A673 (cell line): ENCODE measurements around the gene HDX. TPM values are rescaled to one million over a fixed set of nuclear protein-coding genes. Genes with fewer than 3 reads are reported as not detected.

Source experiments
- BruUV-seq: library from RNA; stranded (reverse); fragments of 400-500 nt; replicated peaks from 2 replicates; lab custom pipeline; 2021; lab: Mats Ljungman, UMichigan
- CTCF ChIA-PET: fragments of 300-600 bp; sonication (Branson Sonifier 250); formaldehyde crosslinking; loops from one replicate; lab custom pipeline; 2022; ENCODE audit warnings: antibody characterized with exemption; lab: Charles Lee
- POLR2A ChIA-PET: fragments of 300-600 bp; sonication (Branson Sonifier 250); formaldehyde crosslinking; loops from one replicate; lab custom pipeline; 2022; ENCODE audit warnings: antibody characterized with exemption; ENCODE audit not compliant: low non-redundant PET; lab: Charles Lee
- DNase-seq: peaks from one replicate; pipeline ENCODE4 v3.0.0-alpha.2; 2015; ENCODE audit warnings: low spot score
- H3K27ac ChIP-seq: fragments of 200-600 bp; sonication (generic); 2 replicates; pipeline ENCODE4 v1.5.1; 2016; ENCODE audit warnings: mixed run types, low read depth, mild to moderate bottlenecking, mixed read lengths, antibody characterized with exemption, low read length; ENCODE audit not compliant: poor library complexity, severe bottlenecking
- H3K27me3 ChIP-seq: fragments of 200-600 bp; sonication (generic); replicated peaks from 2 replicates; pipeline ENCODE4 v1.6.1; 2017; ENCODE audit warnings: mixed run types, low read depth, mild to moderate bottlenecking, mixed read lengths, antibody characterized with exemption, low read length; ENCODE audit not compliant: insufficient read depth, poor library complexity
- H3K36me3 ChIP-seq: fragments of 200-600 bp; sonication (generic); 2 replicates; pipeline ENCODE4 v1.6.1; 2016; ENCODE audit warnings: mixed run types, mild to moderate bottlenecking, mixed read lengths, antibody characterized with exemption, low read length; ENCODE audit not compliant: insufficient read depth, poor library complexity, severe bottlenecking
- H3K4me1 ChIP-seq: fragments of 200-600 bp; sonication (generic); 2 replicates; pipeline ENCODE4 v1.6.1; 2017; ENCODE audit warnings: mixed run types, mild to moderate bottlenecking, mixed read lengths, antibody characterized with exemption, low read length; ENCODE audit not compliant: insufficient read depth, poor library complexity, severe bottlenecking
- H3K4me3 ChIP-seq: fragments of 200-600 bp; sonication (generic); 2 replicates; pipeline ENCODE4 v1.5.1; 2016; ENCODE audit warnings: low read depth, mixed run types, mild to moderate bottlenecking, mixed read lengths, low read length; ENCODE audit not compliant: poor library complexity, severe bottlenecking
- H3K9me3 ChIP-seq: fragments of 200-600 bp; sonication (generic); 2 replicates; pipeline ENCODE4 v1.6.1; 2016; ENCODE audit warnings: mixed run types, low read depth, mild to moderate bottlenecking, mixed read lengths, antibody characterized with exemption, low read length; ENCODE audit not compliant: poor library complexity, severe bottlenecking
- CTCF ChIP-seq: fragments of 300-800, 200-600 bp; sonication (generic); conservative IDR thresholded peaks from 2 replicates; pipeline ENCODE4 v1.5.1; 2017; ENCODE audit warnings: low read depth, mild to moderate bottlenecking, antibody characterized with exemption, low read length, moderate library complexity, mixed read lengths
- EZH2 ChIP-seq: fragments of 200-600 bp; sonication (generic); IDR thresholded peaks from 2 replicates; pipeline ENCODE4 v1.6.1; 2017; ENCODE audit warnings: borderline replicate concordance, low read depth, mild to moderate bottlenecking, mixed read lengths, antibody characterized with exemption, low read length; ENCODE audit not compliant: poor library complexity, severe bottlenecking
- intact Hi-C: fragments of 100-400 bp; cut with micrococcal nuclease; formaldehyde crosslinking; loops from one replicate; pipeline ENCODE4 v1.10.0; 2022; ENCODE audit not compliant: unreplicated experiment
- total RNA-seq: library from RNA; stranded (reverse); gene quantifications from 2 replicates; pipeline ENCODE4 v1.2.3, GENCODE V29; 2021

The HDX gene
- total RNA-seq, 1 experiment from 2014 or later, result not detected

GRCh38 chrX:84467898-84468297, 34.4 kb downstream of the HDX start:
- CTCF ChIA-PET, result no interaction called here

GRCh38 chrX:84453351-84454246, 48.7 kb downstream of the HDX start:
- peaks cover 29% of the 10 kb centered on the region for H3K9me3 ChIP-seq
- no peak for DNase-seq
- H3K27me3 ChIP-seq, result no peaks in the 10 kb centered on the region
- H3K36me3 ChIP-seq, result no peaks in the 10 kb centered on the region
- H3K27ac ChIP-seq, result no peak overlapping the region
- no peaks in the 10 kb centered on the region for H3K4me1 ChIP-seq
- BruUV-seq, result no TSS peak
- intact Hi-C loops, result no loop called here
- H3K4me3 ChIP-seq, result no peak overlapping the region
- CTCF ChIA-PET, result no interaction called here
- TF ChIP-seq CTCF (no peak), EZH2 (no peak)
- POLR2A ChIA-PET, result no interaction called here

More at GRCh38 chrX:84467898-84468297, 34.4 kb downstream of the HDX start:
- Histone ChIP-seq H3K27me3 (no peaks in the 10 kb centered on the region), H3K36me3 (no peaks in the 10 kb centered on the region), H3K4me1 (no peaks in the 10 kb centered on the region), H3K9me3 (peaks cover 8% of the 10 kb centered on the region), H3K4me3 (no peak overlapping the region), H3K27ac (no peak overlapping the region)
- intact Hi-C loops, result no loop called here
- POLR2A ChIA-PET, result no interaction called here
- BruUV-seq, result no TSS peak
- TF ChIP-seq CTCF, result no peak
- no peak for TF ChIP-seq EZH2
- DNase-seq, result no peak

- Histone ChIP-seq H3K27me3 (no peaks in the 10 kb centered on the region), H3K9me3 (peaks cover 29% of the 10 kb centered on the region), H3K4me1 (no peaks in the 10 kb centered on the region), H3K36me3 (no peaks in the 10 kb centered on the region), H3K27ac (no peak overlapping the region), H3K4me3 (no peak overlapping the region)
- no peak for DNase-seq
- POLR2A ChIA-PET, result no interaction called here
- intact Hi-C loops, result no loop called here
- CTCF ChIA-PET, result no interaction called here
- BruUV-seq, result no TSS peak
- TF ChIP-seq CTCF, result no peak
- TF ChIP-seq EZH2, result no peak
These were observed 61.1 kb downstream of the HDX start for GRCh38 chrX:84441143-84441542.
